Measurements from ENCODE around the gene RAPGEF4.
A peak's percentile ranks its signal among the peaks of the same experiment; 100 is the strongest.
"Not testable (repeated sequence)": the region's sequence is repeated elsewhere in the genome, so short reads cannot be mapped to it uniquely, and the experiment has no call there.

Gene RAPGEF4

GRCh38 chr2:172730411-172730810 lies 5.2 kb upstream of the RAPGEF4 start:
- Histone ChIP-seq H3K4me1 (ENCODE audit: insufficient read depth, low read length) (peaks cover 6% of the 10 kb centered on the region; the same call in 1 of the 2 replicates), H3K9ac (ENCODE audit: low read depth, low read length) (no peak overlapping the region), H3K4me3 (ENCODE audit: low read length) (no peak overlapping the region), H3K27ac (ENCODE audit: low read depth, low read length) (no peak overlapping the region), H3K9me3 (ENCODE audit: insufficient read depth, low read depth, low read length) (no peaks in the 10 kb centered on the region), H3K36me3 (ENCODE audit: insufficient read depth, low read length) (no peaks in the 10 kb centered on the region), H3K27me3 (ENCODE audit: insufficient read depth, low read length) (peaks cover 18% of the 10 kb centered on the region)
- WGBS = 87% methylated on average over 2 of the region's 2 CpGs

GRCh38 chr2:172734711-172735581 lies 699 bp upstream of the RAPGEF4 start:
- no peak overlapping the region; the same call in 1 of the 2 replicates for H3K9ac ChIP-seq (ENCODE audit: low read depth, low read length)
- no peaks in the 10 kb centered on the region for H3K36me3 ChIP-seq (ENCODE audit: insufficient read depth, low read length)
- no peaks in the 10 kb centered on the region for H3K9me3 ChIP-seq (ENCODE audit: insufficient read depth, low read depth, low read length)
- 47% methylated on average over 24 of the region's 24 CpGs for whole genome bisulfite sequencing
- no peak overlapping the region for H3K27ac ChIP-seq (ENCODE audit: low read depth, low read length)
- peaks cover 4% of the 10 kb centered on the region; the same call in 1 of the 2 replicates for H3K4me1 ChIP-seq (ENCODE audit: insufficient read depth, low read length)
- peak overlapping the region; percentile 65 for H3K4me3 ChIP-seq (ENCODE audit: low read length)
- H3K27me3 ChIP-seq (ENCODE audit: insufficient read depth, low read length) = peaks cover 45% of the 10 kb centered on the region

GRCh38 chr2:172736424-172737174 lies 954 bp downstream of the RAPGEF4 start:
- 29% methylated on average over 16 of the region's 16 CpGs for WGBS
- Histone ChIP-seq H3K27me3 (ENCODE audit: insufficient read depth, low read length) (peaks cover 45% of the 10 kb centered on the region), H3K9ac (ENCODE audit: low read depth, low read length) (no peak overlapping the region), H3K4me3 (ENCODE audit: low read length) (peak overlapping the region; percentile 65), H3K4me1 (ENCODE audit: insufficient read depth, low read length) (peaks cover 4% of the 10 kb centered on the region; the same call in 1 of the 2 replicates), H3K27ac (ENCODE audit: low read depth, low read length) (no peak overlapping the region), H3K9me3 (ENCODE audit: insufficient read depth, low read depth, low read length) (no peaks in the 10 kb centered on the region), H3K36me3 (ENCODE audit: insufficient read depth, low read length) (no peaks in the 10 kb centered on the region)

- WGBS = 93% methylated on average over 7 of the region's 7 CpGs
- peaks cover 33% of the 10 kb centered on the region for H3K27me3 ChIP-seq (ENCODE audit: insufficient read depth, low read length)
- H3K36me3 ChIP-seq (ENCODE audit: insufficient read depth, low read length) = no peaks in the 10 kb centered on the region
Observed at GRCh38 chr2:172739661-172740266, 4.1 kb downstream of the RAPGEF4 start.

GRCh38 chr2:172740856-172741255 lies 5.2 kb downstream of the RAPGEF4 start:
- WGBS = 91% methylated on average over 5 of the region's 5 CpGs
- Histone ChIP-seq H3K27me3 (ENCODE audit: insufficient read depth, low read length) (peaks cover 24% of the 10 kb centered on the region), H3K27ac (ENCODE audit: low read depth, low read length) (no peak overlapping the region), H3K4me1 (ENCODE audit: insufficient read depth, low read length) (peaks cover 7% of the 10 kb centered on the region; the same call in 1 of the 2 replicates), H3K9ac (ENCODE audit: low read depth, low read length) (no peak overlapping the region), H3K9me3 (ENCODE audit: insufficient read depth, low read depth, low read length) (peaks cover 13% of the 10 kb centered on the region), H3K36me3 (ENCODE audit: insufficient read depth, low read length) (no peaks in the 10 kb centered on the region), H3K4me3 (ENCODE audit: low read length) (no peak overlapping the region)

More at GRCh38 chr2:172739661-172740266, 4.1 kb downstream of the RAPGEF4 start:
- no peak overlapping the region for H3K27ac ChIP-seq (ENCODE audit: low read depth, low read length)
- H3K9ac ChIP-seq (ENCODE audit: low read depth, low read length) = no peak overlapping the region
- H3K4me3 ChIP-seq (ENCODE audit: low read length) = no peak overlapping the region
- H3K9me3 ChIP-seq (ENCODE audit: insufficient read depth, low read depth, low read length) = peaks cover 10% of the 10 kb centered on the region
- H3K4me1 ChIP-seq (ENCODE audit: insufficient read depth, low read length) = peaks cover 7% of the 10 kb centered on the region; the same call in 1 of the 2 replicates

- Histone ChIP-seq H3K4me3 (ENCODE audit: low read length) (no peak overlapping the region), H3K9me3 (ENCODE audit: insufficient read depth, low read depth, low read length) (peaks cover 19% of the 10 kb centered on the region), H3K4me1 (ENCODE audit: insufficient read depth, low read length) (peaks cover 3% of the 10 kb centered on the region; the same call in 1 of the 2 replicates), H3K36me3 (ENCODE audit: insufficient read depth, low read length) (no peaks in the 10 kb centered on the region), H3K9ac (ENCODE audit: low read depth, low read length) (no peak overlapping the region), H3K27me3 (ENCODE audit: insufficient read depth, low read length) (peaks cover 3% of the 10 kb centered on the region), H3K27ac (ENCODE audit: low read depth, low read length) (no peak overlapping the region)
- 80% methylated on average over 9 of the region's 9 CpGs for WGBS
Observed at GRCh38 chr2:172742931-172743540, 7.4 kb downstream of the RAPGEF4 start.

- H3K27me3 ChIP-seq (ENCODE audit: insufficient read depth, low read length) = no peaks in the 10 kb centered on the region
- no peak overlapping the region for H3K27ac ChIP-seq (ENCODE audit: low read depth, low read length)
- WGBS = 89% methylated on average over 1 of the region's 1 CpG
- no peak overlapping the region for H3K4me3 ChIP-seq (ENCODE audit: low read length)
- H3K9me3 ChIP-seq (ENCODE audit: insufficient read depth, low read depth, low read length) = peaks cover 23% of the 10 kb centered on the region
- no peak overlapping the region for H3K9ac ChIP-seq (ENCODE audit: low read depth, low read length)
- H3K36me3 ChIP-seq (ENCODE audit: insufficient read depth, low read length) = no peaks in the 10 kb centered on the region
- H3K4me1 ChIP-seq (ENCODE audit: insufficient read depth, low read length) = peaks cover 3% of the 10 kb centered on the region; the same call in 1 of the 2 replicates
Observed at GRCh38 chr2:172743898-172744297, 8.3 kb downstream of the RAPGEF4 start.

- Histone ChIP-seq H3K27me3 (ENCODE audit: insufficient read depth, low read length) (no peaks in the 10 kb centered on the region), H3K36me3 (ENCODE audit: insufficient read depth, low read length) (no peaks in the 10 kb centered on the region), H3K9me3 (ENCODE audit: insufficient read depth, low read depth, low read length) (peaks cover 29% of the 10 kb centered on the region), H3K9ac (ENCODE audit: low read depth, low read length) (no peak overlapping the region), H3K4me1 (ENCODE audit: insufficient read depth, low read length) (peaks cover 3% of the 10 kb centered on the region; the same call in 1 of the 2 replicates), H3K4me3 (ENCODE audit: low read length) (no peak overlapping the region), H3K27ac (ENCODE audit: low read depth, low read length) (no peak overlapping the region)
- 88% methylated on average over 1 of the region's 1 CpG for WGBS
Observed at GRCh38 chr2:172745636-172746035, 10.0 kb downstream of the RAPGEF4 start.

GRCh38 chr2:172748543-172748942 lies 12.9 kb downstream of the RAPGEF4 start:
- WGBS = 98% methylated on average over 2 of the region's 2 CpGs
- not testable (repeated sequence) for H3K27me3 ChIP-seq (ENCODE audit: insufficient read depth, low read length)

GRCh38 chr2:172749388-172749787 lies 13.7 kb downstream of the RAPGEF4 start:
- H3K4me1 ChIP-seq (ENCODE audit: insufficient read depth, low read length) = no peaks in the 10 kb centered on the region
- peaks cover 24% of the 10 kb centered on the region for H3K9me3 ChIP-seq (ENCODE audit: insufficient read depth, low read depth, low read length)
- 78% methylated on average over 6 of the region's 6 CpGs for WGBS
- no peaks in the 10 kb centered on the region for H3K36me3 ChIP-seq (ENCODE audit: insufficient read depth, low read length)
- H3K4me3 ChIP-seq (ENCODE audit: low read length) = no peak overlapping the region
- no peak overlapping the region for H3K9ac ChIP-seq (ENCODE audit: low read depth, low read length)
- no peak overlapping the region for H3K27ac ChIP-seq (ENCODE audit: low read depth, low read length)
- H3K27me3 ChIP-seq (ENCODE audit: insufficient read depth, low read length) = no peaks in the 10 kb centered on the region

More at GRCh38 chr2:172748543-172748942, 12.9 kb downstream of the RAPGEF4 start:
- peaks cover 29% of the 10 kb centered on the region for H3K9me3 ChIP-seq (ENCODE audit: insufficient read depth, low read depth, low read length)
- not testable (repeated sequence) for H3K27ac ChIP-seq (ENCODE audit: low read depth, low read length); H3K4me3 ChIP-seq (ENCODE audit: low read length); H3K36me3 ChIP-seq (ENCODE audit: insufficient read depth, low read length); H3K9ac ChIP-seq (ENCODE audit: low read depth, low read length); H3K4me1 ChIP-seq (ENCODE audit: insufficient read depth, low read length)

Measured in HUES64 (cell line).